MM.1S (cell line): ENCODE data around the gene PRKCZ.

Experiments used
- DNase-seq: peaks from one replicate; pipeline ENCODE4 v3.0.0-alpha.2; 2015
- H2AFZ ChIP-seq: fragments of 300-600 bp; sonication (generic); 2 replicates; pipeline ENCODE4 v1.6.0; 2016; ENCODE audit warnings: antibody characterized with exemption, low read length
- H3F3A ChIP-seq: fragments of 300-600 bp; sonication (generic); 2 replicates; pipeline ENCODE4 v1.6.1; 2016; ENCODE audit warnings: mild to moderate bottlenecking, antibody characterized with exemption, low read length, moderate library complexity, mixed read lengths; ENCODE audit not compliant: insufficient read depth
- H3K27ac ChIP-seq: fragments of 300-600 bp; sonication (generic); 2 replicates; pipeline ENCODE4 v1.5.1; 2016; ENCODE audit warnings: mild to moderate bottlenecking, low read length
- H3K27me3 ChIP-seq: fragments of 300-600 bp; sonication (generic); replicated peaks from 2 replicates; pipeline ENCODE4 v1.6.0; 2016; ENCODE audit warnings: low read length; ENCODE audit not compliant: insufficient read depth
- H3K36me3 ChIP-seq: fragments of 300-600 bp; sonication (generic); replicated peaks from 2 replicates; pipeline ENCODE4 v1.6.1; 2016; ENCODE audit warnings: mild to moderate bottlenecking, low read length, mixed read lengths; ENCODE audit not compliant: insufficient read depth
- H3K4me1 ChIP-seq: fragments of 300-600 bp; sonication (generic); 2 replicates; pipeline ENCODE4 v1.6.1; 2016; ENCODE audit warnings: low read length, mixed read lengths
- H3K4me2 ChIP-seq: fragments of 300-600 bp; sonication (generic); 2 replicates; pipeline ENCODE4 v1.6.0; 2016; ENCODE audit warnings: low read depth, low read length
- H3K4me3 ChIP-seq: fragments of 300-600 bp; sonication (generic); 2 replicates; pipeline ENCODE4 v1.5.1; 2016; ENCODE audit warnings: low read length, mixed read lengths
- H3K79me2 ChIP-seq: fragments of 300-600 bp; sonication (generic); 2 replicates; pipeline ENCODE4 v1.6.1; 2016; ENCODE audit warnings: mixed run types, low read length, mixed read lengths
- H3K9ac ChIP-seq: fragments of 300-600 bp; sonication (generic); 2 replicates; pipeline ENCODE4 v1.6.1; 2016; ENCODE audit warnings: low read length, mixed read lengths
- H3K9me2 ChIP-seq: fragments of 300-600 bp; sonication (generic); replicated peaks from 2 replicates; pipeline ENCODE4 v1.6.1; 2016; ENCODE audit warnings: mild to moderate bottlenecking, low read length, mixed read lengths; ENCODE audit not compliant: insufficient read depth
- H3K9me3 ChIP-seq: fragments of 300-600 bp; sonication (generic); replicated peaks from 2 replicates; pipeline ENCODE4 v1.6.1; 2016; ENCODE audit warnings: mild to moderate bottlenecking, low read length, mixed read lengths; ENCODE audit not compliant: insufficient read depth
- H4K20me1 ChIP-seq: fragments of 300-600 bp; sonication (generic); 2 replicates; pipeline ENCODE4 v1.6.1; 2016; ENCODE audit warnings: mild to moderate bottlenecking, low read length, moderate library complexity, mixed read lengths; ENCODE audit not compliant: insufficient read depth
- CTCF ChIP-seq: fragments of 300-600 bp; sonication (generic); IDR thresholded peaks from 2 replicates; pipeline ENCODE4 v1.5.1; 2016; ENCODE audit warnings: antibody characterized with exemption, low read length, mixed read lengths
- EZH2 ChIP-seq: fragments of 300-600 bp; sonication (generic); optimal IDR thresholded peaks from 2 replicates; pipeline ENCODE3; 2017; ENCODE audit warnings: low read depth, mild to moderate bottlenecking, antibody characterized with exemption, low read length, mixed read lengths
- EZH2phosphoT487 ChIP-seq: fragments of 300-600 bp; sonication (generic); IDR thresholded peaks from 2 replicates; pipeline ENCODE4 v1.6.1; 2018; ENCODE audit warnings: antibody characterized with exemption, low read length

PRKCZ gene

GRCh38 chr1:2215909-2216766, 165.9 kb downstream of the PRKCZ start:
- no peak for DNase-seq
- H3K4me1 ChIP-seq: no peaks in the 10 kb centered on the region

GRCh38 chr1:2216767-2217058, 166.5 kb downstream of the PRKCZ start:
- no peaks in the 10 kb centered on the region for H3K36me3 ChIP-seq
- no peak overlapping the region for H3K4me2 ChIP-seq
- H3K4me1 ChIP-seq: no peaks in the 10 kb centered on the region
- H3K9me3 ChIP-seq: no peaks in the 10 kb centered on the region
- H2AFZ ChIP-seq: no peak overlapping the region
- H3K9me2 ChIP-seq: no peaks in the 10 kb centered on the region
- TF ChIP-seq CTCF (no peak), EZH2 (no peak), EZH2phosphoT487 (no peak)
- H3K27ac ChIP-seq: no peak overlapping the region
- H3K4me3 ChIP-seq: no peak overlapping the region
- peaks cover 86% of the 10 kb centered on the region for H3K27me3 ChIP-seq
- no peaks in the 10 kb centered on the region for H4K20me1 ChIP-seq
- no peaks in the 10 kb centered on the region for H3K79me2 ChIP-seq
- no peaks in the 10 kb centered on the region for H3F3A ChIP-seq
- DNase-seq: no peak
- H3K9ac ChIP-seq: no peak overlapping the region

More at GRCh38 chr1:2215909-2216766, 165.9 kb downstream of the PRKCZ start:
- Histone ChIP-seq H3K9me2 (no peaks in the 10 kb centered on the region), H4K20me1 (no peaks in the 10 kb centered on the region), H3K27ac (no peak overlapping the region), H3K4me2 (no peak overlapping the region), H3K9me3 (no peaks in the 10 kb centered on the region), H3K79me2 (no peaks in the 10 kb centered on the region), H2AFZ (no peak overlapping the region), H3K27me3 (peaks cover 80% of the 10 kb centered on the region), H3K4me3 (no peak overlapping the region), H3F3A (no peaks in the 10 kb centered on the region), H3K36me3 (no peaks in the 10 kb centered on the region), H3K9ac (no peak overlapping the region)
- TF ChIP-seq CTCF: no peak

GRCh38 chr1:2221271-2221670, 171.1 kb downstream of the PRKCZ start:
- peaks cover 74% of the 10 kb centered on the region for H3K27me3 ChIP-seq
- no peak overlapping the region for H3K4me3 ChIP-seq
- no peaks in the 10 kb centered on the region for H4K20me1 ChIP-seq
- no peak overlapping the region for H3K9ac ChIP-seq
- H3F3A ChIP-seq: no peaks in the 10 kb centered on the region
- no peaks in the 10 kb centered on the region for H3K79me2 ChIP-seq
- DNase-seq: no peak
- no peaks in the 10 kb centered on the region for H3K9me2 ChIP-seq
- H3K4me1 ChIP-seq: no peaks in the 10 kb centered on the region
- TF ChIP-seq CTCF: no peak
- TF ChIP-seq EZH2: no peak
- no peak for TF ChIP-seq EZH2phosphoT487
- H3K9me3 ChIP-seq: no peaks in the 10 kb centered on the region
- H2AFZ ChIP-seq: no peak overlapping the region
- H3K4me2 ChIP-seq: no peak overlapping the region
- no peaks in the 10 kb centered on the region for H3K36me3 ChIP-seq
- no peak overlapping the region for H3K27ac ChIP-seq
